T-helper 2 cell treated with Interferon-gamma antibody and Interleukin-4, amounts not matched to agents 5 μg/mL and 100 μg/mL, for 36 hours (primary cell): Measurements from ENCODE around the gene PSD4.

Experiments used
- DNase-seq: peaks from one replicate; pipeline ENCODE4 v3.0.0; 2021; ENCODE audit warnings: low spot score
- H3K27ac Mint-ChIP-seq: one replicate; pipeline ENCODE4 v1.8.0; 2021; ENCODE audit warnings: mild to moderate bottlenecking, mixed read lengths
- H3K27me3 Mint-ChIP-seq: one replicate; pipeline ENCODE4 v1.8.0; 2021; ENCODE audit warnings: low read depth, mixed read lengths
- H3K36me3 Mint-ChIP-seq: one replicate; pipeline ENCODE4 v1.8.0; 2021; ENCODE audit warnings: low read depth, mixed read lengths
- H3K4me1 Mint-ChIP-seq: one replicate; pipeline ENCODE4 v1.8.0; 2021; ENCODE audit warnings: low read depth, mixed read lengths
- H3K4me3 Mint-ChIP-seq: one replicate; pipeline ENCODE4 v1.8.0; 2022; ENCODE audit warnings: mild to moderate bottlenecking, moderate library complexity, mixed read lengths
- H3K9me3 Mint-ChIP-seq: one replicate; pipeline ENCODE4 v1.8.0; 2021; ENCODE audit warnings: mixed read lengths

PSD4 gene

GRCh38 chr2:113219092-113219441 lies 45.3 kb downstream of the PSD4 start:
- no peaks in the 10 kb centered on the region for H3K27me3 Mint-ChIP-seq
- H3K27ac Mint-ChIP-seq = no peak overlapping the region
- peaks cover 6% of the 10 kb centered on the region for H3K4me1 Mint-ChIP-seq
- H3K9me3 Mint-ChIP-seq = no peaks in the 10 kb centered on the region
- DNase-seq = no peak
- no peaks in the 10 kb centered on the region for H3K36me3 Mint-ChIP-seq
- H3K4me3 Mint-ChIP-seq = no peak overlapping the region

GRCh38 chr2:113219525-113219888 lies 45.7 kb downstream of the PSD4 start:
- no peak for DNase-seq
- Mint-ChIP-seq H3K27me3 (peaks cover 2% of the 10 kb centered on the region), H3K4me3 (no peak overlapping the region), H3K9me3 (no peaks in the 10 kb centered on the region), H3K36me3 (no peaks in the 10 kb centered on the region), H3K27ac (no peak overlapping the region), H3K4me1 (peaks cover 6% of the 10 kb centered on the region)

GRCh38 chr2:113219889-113220641 lies 46.3 kb downstream of the PSD4 start:
- DNase-seq = no peak
- Mint-ChIP-seq H3K27ac (no peak overlapping the region), H3K9me3 (no peaks in the 10 kb centered on the region), H3K36me3 (no peaks in the 10 kb centered on the region), H3K4me3 (no peak overlapping the region), H3K27me3 (peaks cover 2% of the 10 kb centered on the region), H3K4me1 (peaks cover 6% of the 10 kb centered on the region)

- H3K36me3 Mint-ChIP-seq = no peaks in the 10 kb centered on the region
- no peaks in the 10 kb centered on the region for H3K9me3 Mint-ChIP-seq
- DNase-seq = no peak
- H3K4me3 Mint-ChIP-seq = no peak overlapping the region
- no peak overlapping the region for H3K27ac Mint-ChIP-seq
- peaks cover 6% of the 10 kb centered on the region for H3K4me1 Mint-ChIP-seq
- peaks cover 2% of the 10 kb centered on the region for H3K27me3 Mint-ChIP-seq
Measured at GRCh38 chr2:113220970-113221708, 47.4 kb downstream of the PSD4 start.

GRCh38 chr2:113221846-113222245 lies 48.1 kb downstream of the PSD4 start:
- H3K36me3 Mint-ChIP-seq = no peaks in the 10 kb centered on the region
- H3K27ac Mint-ChIP-seq = no peak overlapping the region
- no peaks in the 10 kb centered on the region for H3K9me3 Mint-ChIP-seq

GRCh38 chr2:113223813-113224212 lies 50.0 kb downstream of the PSD4 start:
- no peak overlapping the region for H3K4me3 Mint-ChIP-seq
- H3K9me3 Mint-ChIP-seq = no peaks in the 10 kb centered on the region
- DNase-seq = no peak
- no peak overlapping the region for H3K27ac Mint-ChIP-seq
- no peaks in the 10 kb centered on the region for H3K36me3 Mint-ChIP-seq
- peaks cover 4% of the 10 kb centered on the region for H3K27me3 Mint-ChIP-seq
- peaks cover 15% of the 10 kb centered on the region for H3K4me1 Mint-ChIP-seq

More at GRCh38 chr2:113221846-113222245, 48.1 kb downstream of the PSD4 start:
- Mint-ChIP-seq H3K27me3 (peaks cover 4% of the 10 kb centered on the region), H3K4me3 (no peak overlapping the region), H3K4me1 (peaks cover 6% of the 10 kb centered on the region)
- DNase-seq = no peak

- Mint-ChIP-seq H3K4me3 (no peak overlapping the region), H3K27me3 (peaks cover 4% of the 10 kb centered on the region), H3K9me3 (no peaks in the 10 kb centered on the region), H3K4me1 (peaks cover 19% of the 10 kb centered on the region), H3K27ac (no peak overlapping the region), H3K36me3 (no peaks in the 10 kb centered on the region)
- no peak for DNase-seq
Measured at GRCh38 chr2:113224647-113225236, 51.0 kb downstream of the PSD4 start.

GRCh38 chr2:113225263-113226259 lies 51.8 kb downstream of the PSD4 start:
- peaks cover 25% of the 10 kb centered on the region for H3K4me1 Mint-ChIP-seq
- DNase-seq = no peak
- H3K9me3 Mint-ChIP-seq = no peaks in the 10 kb centered on the region
- H3K27me3 Mint-ChIP-seq = peaks cover 4% of the 10 kb centered on the region
- no peak overlapping the region for H3K4me3 Mint-ChIP-seq
- no peak overlapping the region for H3K27ac Mint-ChIP-seq
- no peaks in the 10 kb centered on the region for H3K36me3 Mint-ChIP-seq

- no peak overlapping the region for H3K27ac Mint-ChIP-seq
- H3K4me1 Mint-ChIP-seq = peaks cover 28% of the 10 kb centered on the region
- H3K27me3 Mint-ChIP-seq = peaks cover 4% of the 10 kb centered on the region
- no peaks in the 10 kb centered on the region for H3K36me3 Mint-ChIP-seq
- DNase-seq = no peak
- no peaks in the 10 kb centered on the region for H3K9me3 Mint-ChIP-seq
- H3K4me3 Mint-ChIP-seq = no peak overlapping the region
Measured at GRCh38 chr2:113226462-113226861, 52.7 kb downstream of the PSD4 start.

- DNase-seq = no peak
- Mint-ChIP-seq H3K9me3 (no peaks in the 10 kb centered on the region), H3K4me3 (no peak overlapping the region), H3K4me1 (peaks cover 28% of the 10 kb centered on the region), H3K27ac (no peak overlapping the region), H3K36me3 (no peaks in the 10 kb centered on the region), H3K27me3 (peaks cover 7% of the 10 kb centered on the region)
Measured at GRCh38 chr2:113227290-113227689, 53.5 kb downstream of the PSD4 start.

- Mint-ChIP-seq H3K4me3 (peak overlapping the region; percentile 1), H3K27ac (no peak overlapping the region), H3K9me3 (no peaks in the 10 kb centered on the region), H3K4me1 (peaks cover 28% of the 10 kb centered on the region), H3K27me3 (peaks cover 7% of the 10 kb centered on the region), H3K36me3 (no peaks in the 10 kb centered on the region)
- no peak for DNase-seq
Measured at GRCh38 chr2:113227698-113228097, 53.9 kb downstream of the PSD4 start.

GRCh38 chr2:113228351-113228750 lies 54.6 kb downstream of the PSD4 start:
- Mint-ChIP-seq H3K36me3 (no peaks in the 10 kb centered on the region), H3K27me3 (peaks cover 7% of the 10 kb centered on the region), H3K9me3 (no peaks in the 10 kb centered on the region), H3K4me1 (peaks cover 28% of the 10 kb centered on the region), H3K27ac (no peak overlapping the region), H3K4me3 (no peak overlapping the region)
- DNase-seq = no peak

- no peak overlapping the region for H3K27ac Mint-ChIP-seq
- DNase-seq = no peak
- H3K27me3 Mint-ChIP-seq = peaks cover 7% of the 10 kb centered on the region
- no peaks in the 10 kb centered on the region for H3K9me3 Mint-ChIP-seq
- H3K36me3 Mint-ChIP-seq = no peaks in the 10 kb centered on the region
- H3K4me3 Mint-ChIP-seq = no peak overlapping the region
- H3K4me1 Mint-ChIP-seq = peaks cover 28% of the 10 kb centered on the region
Measured at GRCh38 chr2:113228991-113229716, 55.4 kb downstream of the PSD4 start.
